ENCODE results near the gene SPTB.

SPTB gene

GRCh38 chr14:64763085-64763782 is 116.5 kb downstream of the SPTB start:
- no peak for DNase-seq

GRCh38 chr14:64762044-64763034 is 117.4 kb downstream of the SPTB start:
- peak; percentile 76 for DNase-seq

GRCh38 chr14:64761441-64762043 is 118.2 kb downstream of the SPTB start:
- DNase-seq: no peak

GRCh38 chr14:64760916-64761315 is 118.8 kb downstream of the SPTB start:
- no peak for DNase-seq

GRCh38 chr14:64760146-64760755 is 119.5 kb downstream of the SPTB start:
- peak; percentile 19 for DNase-seq

GRCh38 chr14:64759555-64759938 is 120.2 kb downstream of the SPTB start:
- DNase-seq: no peak

- no peak for DNase-seq
Measured at GRCh38 chr14:64758691-64759554, 120.8 kb downstream of the SPTB start.

GRCh38 chr14:64758025-64758521 is 121.6 kb downstream of the SPTB start:
- DNase-seq: no peak

- DNase-seq: no peak
Measured at GRCh38 chr14:64757601-64758000, 122.1 kb downstream of the SPTB start.

GRCh38 chr14:64756712-64757111 is 123.0 kb downstream of the SPTB start:
- DNase-seq: no peak

- no peak for DNase-seq
Measured at GRCh38 chr14:64755781-64756221, 123.9 kb downstream of the SPTB start.

GRCh38 chr14:64754685-64755084 is 125.0 kb downstream of the SPTB start:
- no peak for DNase-seq

GRCh38 chr14:64753999-64754398 is 125.7 kb downstream of the SPTB start:
- no peak for DNase-seq

- no peak for DNase-seq
Measured at GRCh38 chr14:64753374-64753773, 126.3 kb downstream of the SPTB start.

GRCh38 chr14:64752909-64753308 is 126.8 kb downstream of the SPTB start:
- no peak for DNase-seq

GRCh38 chr14:64748995-64749714 is 130.6 kb downstream of the SPTB start:
- no peak for DNase-seq

- DNase-seq: no peak
Measured at GRCh38 chr14:64748521-64748920, 131.2 kb downstream of the SPTB start.

GRCh38 chr14:64747327-64747726 is 132.4 kb downstream of the SPTB start:
- no peak for DNase-seq

- DNase-seq: no peak
Measured at GRCh38 chr14:64746298-64747250, 133.1 kb downstream of the SPTB start.

GRCh38 chr14:64745511-64746091 is 134.1 kb downstream of the SPTB start:
- no peak for DNase-seq
